ENCODE data around the gene PEAR1.

PEAR1 gene

GRCh38 chr1:156901966-156902915 is 8.7 kb downstream of the PEAR1 start:
- DNase-seq, result no peak

- DNase-seq, result no peak
Measured at GRCh38 chr1:156903328-156904091, 10.0 kb downstream of the PEAR1 start.

- DNase-seq, result no peak
Measured at GRCh38 chr1:156904187-156904959, 10.9 kb downstream of the PEAR1 start.

- no peak for DNase-seq
Measured at GRCh38 chr1:156905176-156905575, 11.7 kb downstream of the PEAR1 start.

- no peak for DNase-seq
Measured at GRCh38 chr1:156905651-156906050, 12.1 kb downstream of the PEAR1 start.

- no peak for DNase-seq
Measured at GRCh38 chr1:156906206-156906906, 12.8 kb downstream of the PEAR1 start.

- DNase-seq, result no peak
Measured at GRCh38 chr1:156908541-156908940, 15.0 kb downstream of the PEAR1 start.

GRCh38 chr1:156908955-156909354 is 15.4 kb downstream of the PEAR1 start:
- no peak for DNase-seq

GRCh38 chr1:156909671-156910070 is 16.2 kb downstream of the PEAR1 start:
- no peak for DNase-seq

- peak; percentile 80 for DNase-seq
Measured at GRCh38 chr1:156910309-156910782, 16.8 kb downstream of the PEAR1 start.

GRCh38 chr1:156911577-156912298 is 18.2 kb downstream of the PEAR1 start:
- DNase-seq, result no peak

GRCh38 chr1:156912310-156912709 is 18.8 kb downstream of the PEAR1 start:
- no peak for DNase-seq

- no peak for DNase-seq
Measured at GRCh38 chr1:156912861-156913808, 19.6 kb downstream of the PEAR1 start.

GRCh38 chr1:156913809-156914387 is 20.4 kb downstream of the PEAR1 start:
- DNase-seq, result no peak

GRCh38 chr1:156914440-156914856 is 20.9 kb downstream of the PEAR1 start:
- no peak for DNase-seq

GRCh38 chr1:156920233-156921052 is 26.9 kb downstream of the PEAR1 start, which contains the start of gene LRRC71:
LRRC71 (plus strand) TSS chr1:156920632; CDS start chr1:156920804, 172 bp downstream.
- DNase-seq, result peak; percentile 86

GRCh38 chr1:156921053-156921529 is 27.6 kb downstream of the PEAR1 start:
- no peak for DNase-seq

GRCh38 chr1:156922986-156923669 is 29.6 kb downstream of the PEAR1 start:
- no peak for DNase-seq
